CD4-positive, alpha-beta T cell (primary cell): ENCODE data around the gene CYGB. TPM values are rescaled to one million over a fixed set of nuclear protein-coding genes. Genes with fewer than 3 reads are reported as not detected.
A peak's percentile ranks its signal among the peaks of the same experiment; 100 is the strongest.

Source experiments
- ATAC-seq: fragments of 200-7000 bp; cut with Tn5 transposase; one replicate; pipeline ENCODE4 v1.10.0; 2022; ENCODE audit warnings: mild to moderate bottlenecking; ENCODE audit not compliant: poor library complexity
- CTCF ChIA-PET: fragments of 350-600 bp; sonication (Branson Sonifier 250); formaldehyde crosslinking; loops from one replicate; lab custom pipeline; 2021; ENCODE audit warnings: antibody characterized with exemption, inconsistent platforms; lab: Charles Lee
- POLR2A ChIA-PET: fragments of 350-600 bp; sonication (Branson Sonifier 250); formaldehyde crosslinking; loops from one replicate; lab custom pipeline; 2021; ENCODE audit warnings: antibody characterized with exemption, inconsistent platforms; lab: Charles Lee
- DNase-seq, 14 experiments: peaks; one replicate each; pipeline ENCODE4 v3.0.0-alpha.2; 2013 to 2020; ENCODE audit warnings: mixed read lengths in 2 of 14
- H3K27ac ChIP-seq, 2 donors: one replicate each; pipeline versions ENCODE4 v1.5.1 to v1.7.0; 2013; ENCODE audit warnings: low read length in 2 of 2, low read depth in 1 of 2, mild to moderate bottlenecking in 1 of 2
- H3K27me3 ChIP-seq, 2 experiments: 1 replicate in 1 of 2; 2 replicates in 1 of 2; pipeline versions ENCODE4 v1.6.1 to v1.7.0; 2013; ENCODE audit warnings: low read length in 2 of 2, control low read depth in 1 of 2, mild to moderate bottlenecking in 1 of 2, moderate library complexity in 1 of 2; ENCODE audit not compliant: insufficient read depth in 2 of 2, control insufficient read depth in 1 of 2
- H3K36me3 ChIP-seq: one replicate; pipeline ENCODE4 v1.6.1; 2013; ENCODE audit warnings: low read length, control low read depth; ENCODE audit not compliant: insufficient read depth
- H3K4me1 ChIP-seq: one replicate; pipeline ENCODE4 v1.6.1; 2013; ENCODE audit warnings: low read length, control low read depth; ENCODE audit not compliant: insufficient read depth
- H3K4me3 ChIP-seq: one replicate; pipeline ENCODE4 v1.5.1; 2013; ENCODE audit warnings: mild to moderate bottlenecking, low read length, moderate library complexity
- H3K9me3 ChIP-seq, 2 experiments: 1 replicate in 1 of 2; 2 replicates in 1 of 2; pipeline versions ENCODE4 v1.6.1 to v1.7.0; 2013; ENCODE audit warnings: low read length in 2 of 2, mild to moderate bottlenecking in 2 of 2, control low read depth in 1 of 2, moderate library complexity in 1 of 2; ENCODE audit not compliant: control insufficient read depth in 1 of 2, insufficient read depth in 1 of 2
- H3K27ac Mint-ChIP-seq: one replicate; pipeline ENCODE4 v1.8.0; 2020; ENCODE audit warnings: mixed read lengths
- H3K27me3 Mint-ChIP-seq: one replicate; pipeline ENCODE4 v1.8.0; 2021; ENCODE audit warnings: mixed read lengths
- H3K36me3 Mint-ChIP-seq: one replicate; pipeline ENCODE4 v1.8.0; 2021; ENCODE audit warnings: low read depth, mixed read lengths
- H3K4me1 Mint-ChIP-seq: one replicate; pipeline ENCODE4 v1.8.0; 2021; ENCODE audit warnings: low read depth, mixed read lengths
- H3K4me3 Mint-ChIP-seq: one replicate; pipeline ENCODE4 v1.8.0; 2020; ENCODE audit warnings: mild to moderate bottlenecking, mixed read lengths
- H3K9me3 Mint-ChIP-seq: one replicate; pipeline ENCODE4 v1.8.0; 2020; ENCODE audit warnings: mixed read lengths
- CTCF ChIP-seq: fragments of 200-600 bp; IDR thresholded peaks from one replicate; pipeline ENCODE4 v1.8.0; 2022; ENCODE audit warnings: antibody characterized with exemption, mild to moderate bottlenecking
- intact Hi-C, 2 experiments: fragments of 100-400 bp; cut with DNase I in 1 of 2; cut with micrococcal nuclease in 1 of 2; formaldehyde crosslinking; loops; one replicate each; pipeline versions ENCODE4 v1.15.1 to v1.9.0; 2023 to 2025; cut with DNase I, micrococcal nuclease
- total RNA-seq, 174 experiments: library from RNA in 2 of 174; stranded (reverse) in 2 of 174; gene quantifications; one replicate each; pipeline ENCODE4 v1.2.3 and lab custom pipeline; 2021 to 2026

Gene CYGB
- total RNA-seq, 2 experiments from 2014 or later: not detected

GRCh38 chr17:76531486-76532038 lies 5.9 kb downstream of the CYGB start:
- Mint-ChIP-seq H3K4me1 (peaks cover 24% of the 10 kb centered on the region), H3K4me3 (no peak overlapping the region), H3K27me3 (peaks cover 12% of the 10 kb centered on the region), H3K9me3 (no peaks in the 10 kb centered on the region), H3K36me3 (no peaks in the 10 kb centered on the region), H3K27ac (no peak overlapping the region)
- ChIA-PET POLR2A (no interaction called here), CTCF (no interaction called here)
- Histone ChIP-seq H3K4me1 (peaks cover 39% of the 10 kb centered on the region), H3K9me3 (no peaks in the 10 kb centered on the region), H3K27me3 (peaks cover 5 to 7% of the 10 kb centered on the region in 2 experiments), H3K4me3 (no peak overlapping the region), H3K27ac (no peak overlapping the region), H3K36me3 (no peaks in the 10 kb centered on the region)
- DNase-seq: no peak
- no peak for TF ChIP-seq CTCF
- intact Hi-C loops: no loop called here
- no peak for ATAC-seq

GRCh38 chr17:76530811-76531485 lies 6.6 kb downstream of the CYGB start:
- H3K36me3 ChIP-seq: no peaks in the 10 kb centered on the region
- Mint-ChIP-seq H3K27ac (no peak overlapping the region), H3K4me1 (peaks cover 24% of the 10 kb centered on the region), H3K4me3 (peak overlapping the region; percentile 11), H3K27me3 (peaks cover 7% of the 10 kb centered on the region), H3K36me3 (no peaks in the 10 kb centered on the region), H3K9me3 (no peaks in the 10 kb centered on the region)
- intact Hi-C loops: no loop called here
- H3K27me3 ChIP-seq: peaks cover 0 to 3% of the 10 kb centered on the region in 2 experiments
- POLR2A ChIA-PET: no interaction called here
- no peak overlapping the region for H3K27ac ChIP-seq
- ATAC-seq (no peak), DNase-seq (no peak)
- peaks cover 39% of the 10 kb centered on the region for H3K4me1 ChIP-seq
- no peak for TF ChIP-seq CTCF
- CTCF ChIA-PET: no interaction called here
- no peaks in the 10 kb centered on the region for H3K9me3 ChIP-seq
- H3K4me3 ChIP-seq: no peak overlapping the region

GRCh38 chr17:76530095-76530723 lies 7.3 kb downstream of the CYGB start:
- Histone ChIP-seq H3K9me3 (no peaks in the 10 kb centered on the region), H3K27me3 (no peaks in the 10 kb centered on the region), H3K27ac (no peak overlapping the region), H3K4me3 (no peak overlapping the region), H3K36me3 (no peaks in the 10 kb centered on the region), H3K4me1 (peaks cover 39% of the 10 kb centered on the region)
- Mint-ChIP-seq H3K4me3 (peak overlapping the region; percentile 11), H3K36me3 (no peaks in the 10 kb centered on the region), H3K9me3 (no peaks in the 10 kb centered on the region), H3K27me3 (peaks cover 4% of the 10 kb centered on the region), H3K27ac (no peak overlapping the region), H3K4me1 (peaks cover 24% of the 10 kb centered on the region)
- no peak for TF ChIP-seq CTCF
- no peak for DNase-seq
- no peak for ATAC-seq
- POLR2A ChIA-PET: interaction anchor here (0.6 kb wide), 1 partner anchor 148 kb away, joined by 3 read pairs; no protein-coding TSS in a partner anchor
- intact Hi-C loops: no loop called here
- CTCF ChIA-PET: no interaction called here
